HG02884 (cell line): ENCODE data around the gene CABP7.

ENCODE experiments used
- ATAC-seq: cut with Tn5 transposase; IDR thresholded peaks from one replicate; pipeline ENCODE4 v1.9.1; 2021; ENCODE audit warnings: mild to moderate bottlenecking, moderate library complexity; ENCODE audit not compliant: unreplicated experiment

Gene CABP7

DNA sequence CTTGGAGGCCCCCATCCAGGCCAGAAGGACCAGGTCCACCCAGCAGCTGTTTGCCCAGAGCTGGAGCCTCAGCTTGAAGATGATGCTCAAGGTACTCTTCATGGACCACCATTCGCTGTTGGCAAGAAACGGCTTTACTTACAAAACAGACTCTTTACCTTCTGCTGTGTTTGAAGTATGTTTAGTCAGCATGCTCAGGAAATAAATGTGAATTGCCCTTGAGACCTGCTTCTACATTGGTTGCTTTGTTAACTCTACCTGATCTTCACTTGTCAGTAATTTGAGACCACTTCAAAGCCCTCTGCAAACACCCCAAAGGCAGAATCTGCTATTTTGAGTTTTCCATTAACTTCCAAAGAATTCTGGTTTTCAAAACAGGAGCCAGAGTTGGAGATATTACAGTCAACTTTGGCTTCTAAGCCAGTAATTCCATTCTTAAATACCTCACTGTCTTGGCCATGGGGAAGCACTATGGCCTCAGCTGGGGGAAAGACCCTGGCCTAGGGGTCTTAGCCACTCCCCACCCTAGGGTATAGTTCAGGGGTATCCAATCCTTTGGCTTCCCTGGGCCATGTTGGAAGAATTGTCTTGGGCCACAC lies 50.0 kb downstream of the CABP7 start:
- no peak for ATAC-seq

DNA sequence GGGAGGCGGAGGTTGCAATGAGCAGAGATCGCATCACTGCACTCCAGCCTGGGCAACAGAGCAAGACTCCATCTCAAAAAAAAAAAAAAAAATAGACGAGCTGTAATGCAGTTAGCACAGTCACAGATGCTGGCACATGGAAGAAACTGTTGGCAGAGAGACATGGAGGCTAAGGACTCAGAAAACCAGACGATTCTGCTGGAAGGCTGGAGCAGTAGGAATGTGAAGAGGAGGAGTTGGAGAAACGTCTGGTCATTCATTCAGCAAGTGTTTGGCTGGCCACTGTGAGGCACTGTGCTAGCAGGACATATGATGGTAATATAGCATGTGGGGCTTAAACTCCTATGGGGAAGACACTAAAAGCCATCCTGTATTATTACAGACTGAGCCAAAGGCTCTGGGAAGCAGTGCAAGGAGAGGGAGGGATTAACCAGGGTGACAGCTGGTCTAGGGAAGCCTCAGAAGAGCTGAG lies 52.4 kb downstream of the CABP7 start:
- ATAC-seq: no peak

DNA sequence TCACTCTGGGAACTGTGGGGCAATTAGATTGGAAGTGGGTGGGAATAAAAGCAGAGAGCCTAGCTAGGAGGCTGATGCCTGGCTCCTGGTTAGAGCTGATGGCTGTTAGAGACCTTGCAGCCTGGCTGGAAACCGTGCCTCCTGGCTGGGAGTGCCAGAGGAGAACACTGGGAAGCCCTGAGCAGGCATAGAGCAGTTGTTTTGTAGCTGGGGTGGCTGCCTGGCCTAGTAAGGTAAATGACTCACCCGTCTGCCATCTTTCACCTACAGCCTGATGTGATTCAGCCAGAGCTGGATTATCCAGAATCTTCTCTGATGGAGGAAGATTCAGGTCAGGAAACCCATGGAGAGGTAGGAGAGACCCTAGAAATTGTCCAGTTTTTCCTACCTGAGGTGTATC lies 53.4 kb downstream of the CABP7 start:
- ATAC-seq: no peak

- no peak for ATAC-seq
Measured at GRCh38 chr22:29780220-29780619, 60.4 kb downstream of the CABP7 start.

GRCh38 chr22:29780748-29781676 lies 61.2 kb downstream of the CABP7 start:
- no peak for ATAC-seq
